Measurements from ENCODE around the gene HNF4A. TPM values are rescaled to one million over a fixed set of nuclear protein-coding genes. Genes with fewer than 3 reads are reported as not detected.

Gene HNF4A
- total RNA-seq, 1 donor from 2014 or later = not detected

DNA sequence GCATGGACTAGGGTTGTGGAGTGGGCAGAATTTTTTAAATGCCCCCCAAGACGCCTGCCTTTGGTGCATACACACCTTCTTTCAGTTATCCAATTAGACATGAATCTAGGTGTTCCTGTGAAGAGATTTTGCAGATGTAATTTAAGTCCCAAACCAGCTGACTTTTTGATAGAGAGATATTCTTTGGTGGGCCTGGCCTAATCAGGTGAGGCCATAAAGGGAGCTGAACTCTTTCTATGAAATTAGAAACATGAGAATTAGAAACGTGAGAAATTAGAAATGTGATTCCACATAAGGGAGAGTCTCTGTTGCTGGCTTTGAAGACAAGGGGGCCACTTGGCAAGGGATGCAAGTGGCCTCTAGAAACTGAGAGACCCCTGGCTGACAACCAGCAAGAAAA lies 83.8 kb downstream of the HNF4A start:
- no peak for DNase-seq (ENCODE audit: low read depth, low spot score)

GRCh38 chr20:44442298-44443070 lies 87.0 kb downstream of the HNF4A start:
- no peak for DNase-seq (ENCODE audit: low read depth, low spot score)

DNA sequence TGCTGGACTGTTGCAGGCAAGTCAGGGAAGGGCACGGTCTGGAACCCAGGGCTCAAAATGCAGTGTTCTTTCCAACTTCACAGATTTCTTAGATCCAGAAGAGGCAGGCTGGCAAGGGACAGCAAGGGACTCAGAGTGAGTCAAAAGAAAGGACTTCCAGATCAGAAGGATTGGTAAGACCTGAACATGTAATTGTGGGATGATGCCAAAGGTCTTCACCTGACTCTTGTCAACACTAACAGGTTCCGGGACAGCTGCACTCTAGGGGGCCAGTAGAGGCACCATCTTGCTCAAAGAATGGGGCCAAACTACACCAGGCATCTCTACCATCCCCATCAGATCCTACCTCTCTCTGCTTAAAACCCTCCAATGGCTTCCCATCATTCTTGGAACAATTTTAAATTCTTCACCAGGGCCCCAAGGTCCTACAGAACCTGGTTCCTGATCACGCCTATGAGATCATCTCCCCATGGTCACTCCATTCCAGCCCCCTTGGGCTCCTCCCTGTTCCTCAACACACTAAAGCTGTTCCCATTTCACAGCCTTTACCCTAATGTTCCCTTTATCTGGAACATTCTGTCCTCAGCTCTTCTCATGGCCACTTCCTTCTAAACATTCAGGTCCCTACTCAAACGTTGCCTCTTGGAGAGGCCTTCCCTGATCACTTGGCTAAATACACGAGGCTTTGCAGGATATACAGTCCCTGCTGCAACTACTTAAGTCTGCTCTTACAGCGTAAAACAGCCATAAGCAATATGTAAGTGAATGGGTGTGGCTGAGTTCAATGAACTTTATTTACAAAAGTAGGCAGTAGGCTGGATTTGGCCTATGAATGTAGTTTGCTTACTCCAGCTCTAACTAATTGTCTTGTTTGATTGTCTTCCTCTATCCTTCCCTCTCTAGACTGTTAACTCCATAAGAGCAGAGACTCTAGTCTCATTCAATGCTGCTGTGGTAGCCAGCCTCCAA lies 90.5 kb downstream of the HNF4A start:
- no peak for DNase-seq (ENCODE audit: low read depth, low spot score)

- DNase-seq (ENCODE audit: low read depth, low spot score) = no peak
Measured at GRCh38 chr20:44447827-44448419, 92.4 kb downstream of the HNF4A start.

GRCh38 chr20:44448753-44449546 lies 93.5 kb downstream of the HNF4A start:
- DNase-seq (ENCODE audit: low read depth, low spot score) = no peak

- no peak for DNase-seq (ENCODE audit: low read depth, low spot score)
Measured at GRCh38 chr20:44449864-44450263, 94.4 kb downstream of the HNF4A start.

- no peak for DNase-seq (ENCODE audit: low read depth, low spot score)
Measured at GRCh38 chr20:44450281-44450889, 94.9 kb downstream of the HNF4A start.

GRCh38 chr20:44450903-44451450 lies 95.5 kb downstream of the HNF4A start:
- no peak for DNase-seq (ENCODE audit: low read depth, low spot score)

DNA sequence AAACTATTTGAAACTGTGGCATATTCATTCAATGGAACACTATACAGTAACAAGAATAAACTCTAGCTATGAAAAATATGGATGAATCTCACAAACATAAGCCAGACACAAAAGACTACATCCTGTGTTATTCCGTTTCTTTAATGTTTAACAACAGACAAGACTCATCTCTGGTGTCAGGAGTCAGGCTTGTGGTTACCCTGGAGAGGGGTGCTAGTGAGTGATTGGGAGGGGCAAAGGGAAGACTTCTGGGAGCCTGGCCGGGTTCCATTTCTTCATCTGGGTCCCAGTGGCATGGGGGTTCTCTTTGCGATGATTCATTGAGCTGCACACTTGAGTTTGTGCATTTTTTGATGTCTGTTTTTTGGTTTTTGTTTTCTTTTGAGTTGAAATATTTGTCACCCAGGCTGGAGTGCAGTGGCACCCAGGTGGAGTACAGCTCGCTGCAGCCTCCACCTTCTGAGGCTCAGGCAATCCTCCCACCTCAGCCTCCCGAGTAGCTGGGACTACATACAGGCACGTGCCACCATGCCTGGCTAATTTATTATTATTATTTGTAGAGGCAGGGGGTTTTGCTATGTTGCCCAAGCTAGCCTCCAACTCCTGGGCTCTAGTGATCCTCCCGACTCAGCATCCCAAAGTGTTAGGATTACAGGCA lies 98.9 kb downstream of the HNF4A start:
- no peak for DNase-seq (ENCODE audit: low read depth, low spot score)

GRCh38 chr20:44455126-44455525 lies 99.6 kb downstream of the HNF4A start:
- no peak for DNase-seq (ENCODE audit: low read depth, low spot score)

DNA sequence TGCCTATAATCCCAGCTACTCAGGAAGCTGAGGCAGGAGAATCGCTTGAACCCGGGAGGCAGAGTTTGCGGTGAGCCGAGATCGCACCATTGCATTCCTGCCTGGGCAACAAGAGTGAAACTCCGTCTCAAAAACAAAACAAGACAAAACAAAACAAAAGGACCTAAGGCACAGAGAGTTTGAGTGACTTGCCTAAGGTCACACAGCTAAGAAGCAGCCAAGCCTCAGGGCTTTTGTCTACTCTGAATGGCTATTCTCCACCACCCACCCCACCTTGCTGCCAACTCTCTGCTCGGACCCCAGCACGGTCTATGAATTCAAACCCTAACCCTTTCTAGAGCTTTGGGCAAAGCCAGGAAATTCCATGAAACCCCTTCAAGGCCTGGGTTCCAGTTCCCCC lies 101.1 kb downstream of the HNF4A start:
- no peak for DNase-seq (ENCODE audit: low read depth, low spot score)

- DNase-seq (ENCODE audit: low read depth, low spot score) = no peak
Measured at GRCh38 chr20:44457016-44457415, 101.5 kb downstream of the HNF4A start.

- no peak for DNase-seq (ENCODE audit: low read depth, low spot score)
Measured at GRCh38 chr20:44459271-44459670, 103.8 kb downstream of the HNF4A start.

DNA sequence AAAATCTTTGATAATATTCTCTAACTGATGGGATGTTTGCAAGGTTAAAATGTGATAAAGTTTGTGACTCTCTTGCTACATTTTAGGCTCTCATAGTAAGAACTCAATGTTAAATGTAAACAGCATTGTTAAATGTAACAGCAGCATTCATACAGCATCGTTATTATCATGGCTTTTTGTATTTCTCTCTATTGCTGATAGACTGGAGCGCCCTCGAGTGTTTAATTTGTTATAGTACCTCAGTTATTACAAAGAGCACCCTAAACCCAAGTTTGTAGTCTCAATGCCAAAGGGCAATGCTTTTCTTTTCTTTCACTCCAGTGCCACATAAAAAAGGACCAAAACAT lies 105.3 kb downstream of the HNF4A start:
- DNase-seq (ENCODE audit: low read depth, low spot score) = no peak

DNA sequence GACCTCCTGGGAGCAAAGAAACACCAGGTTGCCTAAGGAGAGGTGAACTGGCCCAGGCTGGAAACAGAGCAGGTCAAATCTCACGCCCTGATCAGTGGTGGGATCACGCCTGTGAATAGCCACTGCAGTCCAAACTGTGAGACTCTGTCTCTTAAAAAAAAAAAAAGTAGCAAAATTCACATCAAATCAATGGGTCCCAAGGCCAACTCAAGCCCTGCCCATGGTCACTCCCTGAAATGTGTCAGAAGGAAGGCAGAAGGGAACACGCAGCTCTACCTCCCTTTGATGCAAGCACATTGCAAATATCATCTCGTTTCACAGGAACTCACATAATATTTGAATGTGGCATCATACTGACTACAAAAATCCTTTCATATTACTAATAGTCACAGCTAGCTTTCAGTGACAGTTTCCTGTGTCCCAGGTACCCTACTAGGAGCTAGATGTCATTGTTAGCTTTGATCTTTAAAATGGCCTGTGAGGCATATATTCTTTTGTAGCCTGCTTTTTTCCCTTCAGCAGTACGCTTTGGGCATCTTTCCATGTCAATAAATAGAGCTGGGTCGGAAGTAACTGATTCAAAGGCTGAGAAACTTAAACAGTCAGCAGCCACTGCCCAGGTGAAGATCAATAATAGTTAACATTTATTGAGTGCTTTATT lies 105.8 kb downstream of the HNF4A start:
- no peak for DNase-seq (ENCODE audit: low read depth, low spot score)

DNA sequence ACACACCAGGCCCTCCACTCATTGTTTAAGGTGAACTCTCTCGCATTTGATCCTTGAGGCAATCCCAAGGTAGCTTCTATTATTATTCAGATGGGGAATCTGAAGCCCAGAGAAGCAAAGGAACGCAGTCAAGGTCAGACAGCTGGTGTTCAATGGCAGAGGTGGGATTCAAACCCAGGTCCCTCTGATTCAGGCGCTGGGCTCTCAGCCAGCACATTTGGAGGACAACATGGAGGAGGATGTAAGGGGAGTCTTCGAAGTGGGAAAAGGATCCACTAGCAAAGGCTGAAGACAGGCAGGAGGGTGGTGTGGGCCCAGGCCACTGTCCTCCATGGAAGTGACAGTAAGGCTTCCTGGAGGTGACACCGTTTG lies 106.3 kb downstream of the HNF4A start:
- no peak for DNase-seq (ENCODE audit: low read depth, low spot score)

GRCh38 chr20:44463466-44463865 lies 108.0 kb downstream of the HNF4A start:
- no peak for DNase-seq (ENCODE audit: low read depth, low spot score)

DNA sequence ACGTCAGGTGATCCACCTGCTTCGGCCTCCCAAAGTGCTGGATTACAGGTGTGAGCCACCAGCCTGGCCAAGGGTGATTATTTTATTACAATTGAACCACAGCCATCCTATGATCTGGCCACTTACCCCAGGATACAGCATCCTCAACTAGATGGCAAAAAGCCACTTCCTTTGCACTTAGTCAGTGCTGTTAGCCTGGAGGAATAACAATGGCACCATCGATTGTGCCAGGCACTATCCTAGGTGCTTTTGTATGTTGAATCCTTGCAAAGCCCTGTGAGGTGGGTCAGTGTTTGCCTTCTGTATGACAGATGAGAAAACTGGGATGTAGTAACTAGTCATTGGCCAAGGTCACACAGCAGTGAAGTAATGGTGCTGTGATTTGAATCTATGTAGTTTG lies 109.0 kb downstream of the HNF4A start:
- DNase-seq (ENCODE audit: low read depth, low spot score) = no peak

DNA sequence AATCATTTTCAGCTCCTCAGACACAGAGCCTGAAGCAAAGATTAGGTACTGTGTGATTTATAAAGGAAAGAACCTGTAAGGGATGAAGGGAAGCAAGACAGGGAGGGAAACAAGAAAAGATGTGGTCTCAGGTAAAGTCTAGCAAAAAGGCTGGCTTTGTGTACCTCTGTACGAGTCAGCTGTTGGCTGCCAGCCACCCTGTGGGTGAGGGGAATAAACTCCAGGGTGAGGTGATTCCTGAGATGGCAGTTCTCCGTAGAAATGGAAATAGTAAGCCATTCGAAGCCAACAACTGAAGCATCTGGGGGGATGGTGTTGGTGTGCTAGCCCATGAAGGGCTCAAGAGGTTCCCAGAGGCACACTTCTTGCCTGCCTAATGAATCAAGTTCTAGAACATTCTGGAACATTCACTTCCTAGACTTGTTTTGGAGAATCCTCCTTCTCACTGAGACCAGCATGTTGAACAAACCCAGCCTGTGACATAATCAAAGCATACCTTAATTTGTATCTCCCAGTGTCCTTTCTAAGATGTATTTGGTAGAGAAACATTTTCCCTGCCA lies 109.6 kb downstream of the HNF4A start:
- DNase-seq (ENCODE audit: low read depth, low spot score) = no peak

All from pulmonary artery endothelial cell (primary cell).